ENCODE measurements around the gene ZBTB24.

The ZBTB24 gene

GRCh38 chr6:109421184-109421583 is 61.8 kb downstream of the ZBTB24 start:
- TF ChIP-seq EP300 (IDR thresholded peaks at IDR 0.05; ENCODE audit: borderline replicate concordance) (no peak), FOXM1 (IDR thresholded peaks at IDR 0.05; ENCODE audit: borderline replicate concordance, low read depth) (no peak), RAD21 (IDR thresholded peaks at IDR 0.05; ENCODE audit: low read depth) (no peak), TCF12 (IDR thresholded peaks at IDR 0.05; ENCODE audit: low read depth) (no peak), CEBPB (IDR thresholded peaks at IDR 0.05) (no peak), ZBTB7A (IDR thresholded peaks at IDR 0.05; ENCODE audit: low read depth) (no peak), NFIC (IDR thresholded peaks at IDR 0.05) (no peak), CREB1 (IDR thresholded peaks at IDR 0.05; ENCODE audit: low read depth) (no peak), EGR1 (IDR thresholded peaks at IDR 0.05) (no peak), TEAD4 (IDR thresholded peaks at IDR 0.05) (no peak), YY1 (IDR thresholded peaks at IDR 0.05; ENCODE audit: low read depth) (no peak), TAF1 (IDR thresholded peaks at IDR 0.05; ENCODE audit: low read depth) (no peak)
- TF ChIP-seq, protein P1, sequence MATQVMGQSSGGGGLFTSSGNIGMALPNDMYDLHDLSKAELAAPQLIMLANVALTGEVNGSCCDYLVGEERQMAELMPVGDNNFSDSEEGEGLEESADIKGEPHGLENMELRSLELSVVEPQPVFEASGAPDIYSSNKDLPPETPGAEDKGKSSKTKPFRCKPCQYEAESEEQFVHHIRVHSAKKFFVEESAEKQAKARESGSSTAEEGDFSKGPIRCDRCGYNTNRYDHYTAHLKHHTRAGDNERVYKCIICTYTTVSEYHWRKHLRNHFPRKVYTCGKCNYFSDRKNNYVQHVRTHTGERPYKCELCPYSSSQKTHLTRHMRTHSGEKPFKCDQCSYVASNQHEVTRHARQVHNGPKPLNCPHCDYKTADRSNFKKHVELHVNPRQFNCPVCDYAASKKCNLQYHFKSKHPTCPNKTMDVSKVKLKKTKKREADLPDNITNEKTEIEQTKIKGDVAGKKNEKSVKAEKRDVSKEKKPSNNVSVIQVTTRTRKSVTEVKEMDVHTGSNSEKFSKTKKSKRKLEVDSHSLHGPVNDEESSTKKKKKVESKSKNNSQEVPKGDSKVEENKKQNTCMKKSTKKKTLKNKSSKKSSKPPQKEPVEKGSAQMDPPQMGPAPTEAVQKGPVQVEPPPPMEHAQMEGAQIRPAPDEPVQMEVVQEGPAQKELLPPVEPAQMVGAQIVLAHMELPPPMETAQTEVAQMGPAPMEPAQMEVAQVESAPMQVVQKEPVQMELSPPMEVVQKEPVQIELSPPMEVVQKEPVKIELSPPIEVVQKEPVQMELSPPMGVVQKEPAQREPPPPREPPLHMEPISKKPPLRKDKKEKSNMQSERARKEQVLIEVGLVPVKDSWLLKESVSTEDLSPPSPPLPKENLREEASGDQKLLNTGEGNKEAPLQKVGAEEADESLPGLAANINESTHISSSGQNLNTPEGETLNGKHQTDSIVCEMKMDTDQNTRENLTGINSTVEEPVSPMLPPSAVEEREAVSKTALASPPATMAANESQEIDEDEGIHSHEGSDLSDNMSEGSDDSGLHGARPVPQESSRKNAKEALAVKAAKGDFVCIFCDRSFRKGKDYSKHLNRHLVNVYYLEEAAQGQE (IDR thresholded peaks at IDR 0.05; ENCODE audit: low read depth), result no peak
- TF ChIP-seq, protein P2, sequence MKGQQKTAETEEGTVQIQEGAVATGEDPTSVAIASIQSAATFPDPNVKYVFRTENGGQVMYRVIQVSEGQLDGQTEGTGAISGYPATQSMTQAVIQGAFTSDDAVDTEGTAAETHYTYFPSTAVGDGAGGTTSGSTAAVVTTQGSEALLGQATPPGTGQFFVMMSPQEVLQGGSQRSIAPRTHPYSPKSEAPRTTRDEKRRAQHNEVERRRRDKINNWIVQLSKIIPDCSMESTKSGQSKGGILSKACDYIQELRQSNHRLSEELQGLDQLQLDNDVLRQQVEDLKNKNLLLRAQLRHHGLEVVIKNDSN (IDR thresholded peaks at IDR 0.05), result no peak
- TF ChIP-seq, protein P3, sequence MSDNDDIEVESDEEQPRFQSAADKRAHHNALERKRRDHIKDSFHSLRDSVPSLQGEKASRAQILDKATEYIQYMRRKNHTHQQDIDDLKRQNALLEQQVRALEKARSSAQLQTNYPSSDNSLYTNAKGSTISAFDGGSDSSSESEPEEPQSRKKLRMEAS (IDR thresholded peaks at IDR 0.05), result no peak

DNA sequence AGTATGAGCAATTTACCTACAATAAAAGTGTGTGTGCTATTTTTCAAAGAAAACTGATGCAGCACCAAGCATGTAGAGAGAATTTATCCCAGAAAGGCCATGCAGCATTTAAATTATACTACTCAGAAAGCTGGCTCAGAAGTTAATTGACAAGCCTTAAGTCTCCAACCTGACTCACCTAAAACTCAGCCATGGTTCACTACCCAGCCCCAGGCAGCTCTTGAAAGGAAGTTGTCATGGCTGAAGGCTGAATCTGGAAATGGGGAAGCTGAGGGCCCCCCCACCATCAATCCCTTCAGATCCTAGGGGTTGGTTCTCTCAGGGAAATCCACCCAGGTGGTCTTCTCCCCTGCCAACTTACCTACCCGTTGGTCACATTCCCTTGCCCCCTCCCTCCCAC is 62.3 kb downstream of the ZBTB24 start:
- TF ChIP-seq NFIC (IDR thresholded peaks at IDR 0.05) (no peak), TCF12 (IDR thresholded peaks at IDR 0.05; ENCODE audit: low read depth) (no peak), YY1 (IDR thresholded peaks at IDR 0.05; ENCODE audit: low read depth) (no peak), TEAD4 (IDR thresholded peaks at IDR 0.05) (no peak), EGR1 (IDR thresholded peaks at IDR 0.05) (no peak), CREB1 (IDR thresholded peaks at IDR 0.05; ENCODE audit: low read depth) (no peak), ZBTB7A (IDR thresholded peaks at IDR 0.05; ENCODE audit: low read depth) (no peak), RAD21 (IDR thresholded peaks at IDR 0.05; ENCODE audit: low read depth) (no peak), TAF1 (IDR thresholded peaks at IDR 0.05; ENCODE audit: low read depth) (no peak), FOXM1 (IDR thresholded peaks at IDR 0.05; ENCODE audit: borderline replicate concordance, low read depth) (no peak), CEBPB (IDR thresholded peaks at IDR 0.05) (no peak), EP300 (IDR thresholded peaks at IDR 0.05; ENCODE audit: borderline replicate concordance) (no peak)
- TF ChIP-seq, protein P3 (IDR thresholded peaks at IDR 0.05), result no peak
- TF ChIP-seq, protein P1 (IDR thresholded peaks at IDR 0.05; ENCODE audit: low read depth), result no peak
- TF ChIP-seq, protein P2 (IDR thresholded peaks at IDR 0.05), result no peak

- TF ChIP-seq CEBPB (IDR thresholded peaks at IDR 0.05), result no peak
- no peak for TF ChIP-seq NFIC (IDR thresholded peaks at IDR 0.05)
Observed at GRCh38 chr6:109417646-109418045, 65.4 kb downstream of the ZBTB24 start.
